H9 (cell line): ENCODE measurements around the gene AATK. TPM values are rescaled to one million over a fixed set of nuclear protein-coding genes. Genes with fewer than 3 reads are reported as not detected.

Experiments
- DNase-seq: peaks from one replicate; pipeline ENCODE4 v3.0.0-alpha.2; 2017
- H2AFZ ChIP-seq: one replicate; pipeline ENCODE4 v1.6.1; 2013; ENCODE audit warnings: mild to moderate bottlenecking, low read length, control low read depth, moderate library complexity
- H2AK5ac ChIP-seq: 2 replicates; pipeline ENCODE4 v1.6.1; 2013; ENCODE audit warnings: low read length, control low read depth, mixed read lengths; ENCODE audit not compliant: insufficient read length
- H2BK120ac ChIP-seq: one replicate; pipeline ENCODE4 v1.6.1; 2013; ENCODE audit warnings: low read depth, mild to moderate bottlenecking, low read length, control low read depth, inconsistent platforms; ENCODE audit not compliant: poor library complexity, severe bottlenecking
- H2BK12ac ChIP-seq: 2 replicates; pipeline ENCODE4 v1.6.1; 2013; ENCODE audit warnings: low read length, control low read depth, mixed read lengths, low read depth; ENCODE audit not compliant: insufficient read length
- H2BK15ac ChIP-seq: 2 replicates; pipeline ENCODE4 v1.6.1; 2013; ENCODE audit warnings: low read depth, low read length, control low read depth
- H2BK20ac ChIP-seq: one replicate; pipeline ENCODE4 v1.6.1; 2013; ENCODE audit warnings: low read depth, mild to moderate bottlenecking, low read length, control low read depth, inconsistent platforms; ENCODE audit not compliant: poor library complexity, severe bottlenecking
- H2BK5ac ChIP-seq: 2 replicates; pipeline ENCODE4 v1.6.1; 2013; ENCODE audit warnings: low read length, control low read depth, mixed read lengths; ENCODE audit not compliant: insufficient read length
- H3K14ac ChIP-seq: 2 replicates; pipeline ENCODE4 v1.6.1; 2013; ENCODE audit warnings: low read length, control low read depth; ENCODE audit not compliant: insufficient read depth
- H3K18ac ChIP-seq: 2 replicates; pipeline ENCODE4 v1.6.1; 2013; ENCODE audit warnings: low read depth, mild to moderate bottlenecking, mixed read lengths, low read length, control low read depth; ENCODE audit not compliant: insufficient read length
- H3K23ac ChIP-seq: 2 replicates; pipeline ENCODE4 v1.6.1; 2013; ENCODE audit warnings: low read length, control low read depth, mixed read lengths, low read depth; ENCODE audit not compliant: insufficient read length
- H3K23me2 ChIP-seq: 2 replicates; pipeline ENCODE4 v1.6.1; 2013; ENCODE audit warnings: low read depth, mild to moderate bottlenecking, mixed read lengths, low read length, control low read depth; ENCODE audit not compliant: insufficient read length, poor library complexity, severe bottlenecking
- H3K27ac ChIP-seq: 2 replicates; pipeline ENCODE4 v1.5.1; 2013; ENCODE audit warnings: low read length, control low read depth, mixed read lengths, low read depth; ENCODE audit not compliant: insufficient read length
- H3K27me3 ChIP-seq: 2 replicates; pipeline ENCODE4 v1.6.1; 2013; ENCODE audit warnings: low read length, control low read depth, inconsistent platforms; ENCODE audit not compliant: insufficient read depth
- H3K4ac ChIP-seq: 2 replicates; pipeline ENCODE4 v1.6.1; 2013; ENCODE audit warnings: low read depth, mild to moderate bottlenecking, control low read depth, inconsistent platforms, low read length, moderate library complexity
- H3K4me1 ChIP-seq: 2 replicates; pipeline ENCODE4 v1.6.1; 2013; ENCODE audit warnings: low read length, control low read depth, inconsistent platforms; ENCODE audit not compliant: insufficient read depth
- H3K4me2 ChIP-seq: 2 replicates; pipeline ENCODE4 v1.6.1; 2013; ENCODE audit warnings: low read length, control low read depth, mixed read lengths; ENCODE audit not compliant: insufficient read length, insufficient read depth
- H3K56ac ChIP-seq: 2 replicates; pipeline ENCODE4 v1.6.1; 2013; ENCODE audit warnings: low read depth, mild to moderate bottlenecking, mixed read lengths, low read length, control low read depth; ENCODE audit not compliant: insufficient read length
- H3K79me1 ChIP-seq: 2 replicates; pipeline ENCODE4 v1.6.1; 2013; ENCODE audit warnings: low read depth, mild to moderate bottlenecking, moderate library complexity, low read length, control low read depth, inconsistent platforms; ENCODE audit not compliant: insufficient read depth, poor library complexity, severe bottlenecking
- H3K79me2 ChIP-seq: 2 replicates; pipeline ENCODE4 v1.6.1; 2013; ENCODE audit warnings: low read length, control low read depth, inconsistent platforms; ENCODE audit not compliant: insufficient read depth
- H3K9ac ChIP-seq: 2 replicates; pipeline ENCODE4 v1.6.1; 2013; ENCODE audit warnings: low read length, control low read depth, mixed read lengths; ENCODE audit not compliant: insufficient read length; ENCODE audit errors: extremely low read depth
- H3K9me3 ChIP-seq: one replicate; pipeline ENCODE4 v1.6.1; 2013; ENCODE audit warnings: low read depth, low read length, inconsistent platforms; ENCODE audit not compliant: control insufficient read depth
- H3T11ph ChIP-seq: one replicate; pipeline ENCODE4 v1.6.1; 2013; ENCODE audit warnings: mild to moderate bottlenecking, low read length, control low read depth, inconsistent platforms
- H4K20me1 ChIP-seq: one replicate; pipeline ENCODE4 v1.6.1; 2013; ENCODE audit not compliant: control insufficient read depth, insufficient read length, insufficient read depth
- H4K5ac ChIP-seq: 2 replicates; pipeline ENCODE4 v1.6.1; 2013; ENCODE audit warnings: low read depth, mild to moderate bottlenecking, mixed read lengths, low read length, control low read depth; ENCODE audit not compliant: insufficient read length
- H4K8ac ChIP-seq: replicated peaks from 2 replicates; pipeline ENCODE4 v1.6.1; 2013; ENCODE audit warnings: low read length, control low read depth, mixed read lengths, low read depth; ENCODE audit not compliant: insufficient read length
- H4K91ac ChIP-seq: 2 replicates; pipeline ENCODE4 v1.6.1; 2013; ENCODE audit warnings: low read depth, mild to moderate bottlenecking, moderate library complexity, mixed read lengths, low read length, control low read depth; ENCODE audit not compliant: insufficient read length
- H3K27ac Mint-ChIP-seq, 3 experiments: 2 replicates in 2 of 3; 3 replicates in 1 of 3; pipeline ENCODE4 v1.8.0; 2020 to 2021; ENCODE audit warnings: mixed read lengths in 3 of 3, mild to moderate bottlenecking in 1 of 3, moderate library complexity in 1 of 3
- H3K27me3 Mint-ChIP-seq: 2 replicates; pipeline ENCODE4 v1.8.0; 2021; ENCODE audit warnings: low read depth, mild to moderate bottlenecking, moderate library complexity, mixed read lengths
- H3K36me3 Mint-ChIP-seq, 3 experiments: 2 replicates in 2 of 3; 3 replicates in 1 of 3; pipeline ENCODE4 v1.8.0; 2020 to 2021; ENCODE audit warnings: low read depth in 3 of 3, mixed read lengths in 3 of 3; ENCODE audit not compliant: insufficient read depth in 1 of 3
- H3K4me1 Mint-ChIP-seq, 2 experiments: 2 replicates each; pipeline ENCODE4 v1.8.0; 2020; ENCODE audit warnings: mixed read lengths in 2 of 2
- H3K4me3 Mint-ChIP-seq, 2 experiments: 2 replicates in 1 of 2; 3 replicates in 1 of 2; pipeline ENCODE4 v1.8.0; 2020 to 2021; ENCODE audit warnings: mild to moderate bottlenecking in 2 of 2, mixed read lengths in 2 of 2, moderate library complexity in 1 of 2
- H3K9me3 Mint-ChIP-seq, 2 experiments: 2 replicates in 1 of 2; 3 replicates in 1 of 2; pipeline ENCODE4 v1.8.0; 2020; ENCODE audit warnings: mild to moderate bottlenecking in 2 of 2, mixed read lengths in 2 of 2, moderate library complexity in 1 of 2
- WGBS: extraction: QIAGEN DNeasy Blood & Tissue Kit; methylation state at CpG from one replicate; pipeline ENCODE4 v1.1.7; 2013; ENCODE audit warnings: missing lambda C conversion rate, low lambda C conversion rate, mixed read lengths; ENCODE audit not compliant: insufficient read length; ENCODE audit errors: extremely low coverage; 5-methylcytosine and 5-hydroxymethylcytosine counted together
- total RNA-seq: library from RNA; stranded (reverse); gene quantifications from 2 replicates; pipeline ENCODE4 v1.2.1, GENCODE V29; 2021
- TF ChIP-seq, protein P1 (sequence below): fragments of 200-600 bp; sonication (generic); conservative IDR thresholded peaks from 3 replicates; pipeline ENCODE4 v1.8.0; 2021; ENCODE audit warnings: antibody characterized with exemption, mild to moderate bottlenecking

Gene AATK
- total RNA-seq, 1 experiment from 2014 or later: 2.4 TPM

DNA sequence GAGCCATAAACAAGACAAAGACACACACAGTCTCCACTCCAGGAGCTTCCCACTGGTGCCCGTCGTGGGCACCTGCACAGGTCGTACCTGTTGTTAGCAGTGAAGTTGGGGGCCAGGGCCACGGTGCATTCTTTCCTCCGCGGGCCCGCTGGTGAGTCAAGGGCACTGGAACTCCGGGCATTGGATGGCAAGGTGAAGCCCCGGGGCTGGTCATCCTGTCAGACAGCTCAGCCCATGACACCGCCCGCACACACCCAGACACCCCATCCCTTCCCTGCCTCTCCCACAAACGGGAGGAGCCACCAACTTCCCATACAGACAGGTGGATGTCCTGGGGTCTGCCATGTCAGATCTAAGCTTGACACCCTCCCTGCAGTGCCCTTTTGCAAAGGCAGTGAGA, 40.6 kb upstream of the AATK start:
- no peak overlapping the region for H2AK5ac ChIP-seq
- Mint-ChIP-seq H3K36me3 (peaks cover 0 to 38% (median 7%) of the 10 kb centered on the region in 3 experiments; a peak in 5 of 7 replicates), H3K27me3 (no peaks in the 10 kb centered on the region), H3K4me1 (peaks cover 3 to 4% of the 10 kb centered on the region in 2 experiments; a peak in 1 of 4 replicates), H3K27ac (no peak overlapping the region; a peak in 1 of 7 replicates), H3K9me3 (no peaks in the 10 kb centered on the region), H3K4me3 (no peak overlapping the region)
- H3K27ac ChIP-seq: no peak overlapping the region
- TF ChIP-seq, protein P1, sequence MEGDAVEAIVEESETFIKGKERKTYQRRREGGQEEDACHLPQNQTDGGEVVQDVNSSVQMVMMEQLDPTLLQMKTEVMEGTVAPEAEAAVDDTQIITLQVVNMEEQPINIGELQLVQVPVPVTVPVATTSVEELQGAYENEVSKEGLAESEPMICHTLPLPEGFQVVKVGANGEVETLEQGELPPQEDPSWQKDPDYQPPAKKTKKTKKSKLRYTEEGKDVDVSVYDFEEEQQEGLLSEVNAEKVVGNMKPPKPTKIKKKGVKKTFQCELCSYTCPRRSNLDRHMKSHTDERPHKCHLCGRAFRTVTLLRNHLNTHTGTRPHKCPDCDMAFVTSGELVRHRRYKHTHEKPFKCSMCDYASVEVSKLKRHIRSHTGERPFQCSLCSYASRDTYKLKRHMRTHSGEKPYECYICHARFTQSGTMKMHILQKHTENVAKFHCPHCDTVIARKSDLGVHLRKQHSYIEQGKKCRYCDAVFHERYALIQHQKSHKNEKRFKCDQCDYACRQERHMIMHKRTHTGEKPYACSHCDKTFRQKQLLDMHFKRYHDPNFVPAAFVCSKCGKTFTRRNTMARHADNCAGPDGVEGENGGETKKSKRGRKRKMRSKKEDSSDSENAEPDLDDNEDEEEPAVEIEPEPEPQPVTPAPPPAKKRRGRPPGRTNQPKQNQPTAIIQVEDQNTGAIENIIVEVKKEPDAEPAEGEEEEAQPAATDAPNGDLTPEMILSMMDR: no peak
- no peaks in the 10 kb centered on the region for H3K27me3 ChIP-seq
- no peaks in the 10 kb centered on the region for H3K23me2 ChIP-seq
- H4K20me1 ChIP-seq: no peaks in the 10 kb centered on the region
- no CpG with 5 or more reads among the region's 12 CpGs for WGBS
- H2BK20ac ChIP-seq: no peak overlapping the region
- no peak for DNase-seq
- no peak overlapping the region for H2BK120ac ChIP-seq
- no peak overlapping the region for H3K23ac ChIP-seq
- H4K91ac ChIP-seq: no peak overlapping the region
- no peak overlapping the region for H3K9ac ChIP-seq
- H3K56ac ChIP-seq: no peak overlapping the region
- no peak overlapping the region for H3K18ac ChIP-seq
- H2BK12ac ChIP-seq: no peak overlapping the region
- no peaks in the 10 kb centered on the region for H3K79me1 ChIP-seq
- no peak overlapping the region for H3K4me2 ChIP-seq
- no peaks in the 10 kb centered on the region for H3K9me3 ChIP-seq
- no peak overlapping the region for H2BK15ac ChIP-seq
- H3K4ac ChIP-seq: no peak overlapping the region
- H2BK5ac ChIP-seq: no peak overlapping the region
- H4K8ac ChIP-seq: no peak overlapping the region
- no peaks in the 10 kb centered on the region for H3K4me1 ChIP-seq
- H2AFZ ChIP-seq: no peak overlapping the region
- H3T11ph ChIP-seq: no peak overlapping the region
- no peaks in the 10 kb centered on the region; the same call in 1 of the 2 replicates for H3K79me2 ChIP-seq
- H3K14ac ChIP-seq: no peak overlapping the region
- H4K5ac ChIP-seq: no peak overlapping the region
